Thoracic aorta (tissue), 2 donors: Measurements from ENCODE around the gene GPR17. TPM values are rescaled to one million over a fixed set of nuclear protein-coding genes. Genes with fewer than 3 reads are reported as not detected.

Source experiments
- ATAC-seq: fragments of 150-250 bp; one replicate; pipeline ENCODE4 v1.8.0; 2017; ENCODE audit warnings: low read depth; ENCODE audit not compliant: insufficient number of reproducible peaks, low FRiP score
- DNase-seq: peaks from one replicate; pipeline ENCODE4 v3.0.0-alpha.2; 2020; ENCODE audit warnings: low spot score
- H3K27ac ChIP-seq, 2 donors: fragments of 200-600 bp; sonication (generic); 1 replicate in 1 of 2; 2 replicates in 1 of 2; pipeline ENCODE4 v1.5.1; 2016; ENCODE audit warnings: mild to moderate bottlenecking in 2 of 2, moderate library complexity in 2 of 2
- H3K27me3 ChIP-seq: fragments of 200-600 bp; sonication (generic); replicated peaks from 2 replicates; pipeline ENCODE4 v1.6.0; 2016; ENCODE audit warnings: mild to moderate bottlenecking; ENCODE audit not compliant: insufficient read depth
- H3K36me3 ChIP-seq: fragments of 200-600 bp; sonication (generic); one replicate; pipeline ENCODE4 v1.5.1; 2016
- H3K4me1 ChIP-seq, 2 donors: fragments of 200-600 bp; sonication (generic); 1 replicate in 1 of 2; 2 replicates in 1 of 2; pipeline versions ENCODE4 v1.5.1 to v1.6.0; 2016; ENCODE audit warnings: low read depth in 2 of 2, mild to moderate bottlenecking in 1 of 2; ENCODE audit not compliant: control insufficient read depth in 1 of 2
- H3K4me3 ChIP-seq: fragments of 200-600 bp; sonication (generic); 2 replicates; pipeline ENCODE4 v1.5.1; 2016; ENCODE audit warnings: mild to moderate bottlenecking
- H3K9me3 ChIP-seq: fragments of 200-600 bp; sonication (generic); 2 replicates; pipeline ENCODE4 v1.5.1; 2016
- CTCF ChIP-seq: fragments of 200-600 bp; sonication (generic); IDR thresholded peaks from one replicate; pipeline ENCODE4 v1.5.1; 2019; ENCODE audit warnings: antibody characterized with exemption
- total RNA-seq, 2 donors: library from RNA; depleted of rRNA; stranded (reverse); fragments of >200 nt; gene quantifications; one replicate each; pipeline versions ENCODE4 v1.1.0 to v1.2.3, GENCODE V29; 2016

GPR17 gene
- total RNA-seq, 2 donors from 2014 or later, result not detected

- Histone ChIP-seq H3K36me3 (no peaks in the 10 kb centered on the region), H3K27me3 (no peaks in the 10 kb centered on the region), H3K27ac (no peak overlapping the region), H3K4me1 (no peaks in the 10 kb centered on the region), H3K4me3 (no peak overlapping the region), H3K9me3 (peaks cover 3% of the 10 kb centered on the region)
- no peak for TF ChIP-seq CTCF
- ATAC-seq, result no peak
- no peak for DNase-seq
These were observed 34.7 kb upstream of the GPR17 start for GRCh38 chr2:127611076-127611925.

GRCh38 chr2:127612111-127612822 is 33.7 kb upstream of the GPR17 start:
- ATAC-seq (no peak), DNase-seq (no peak)
- H3K4me3 ChIP-seq, result no peak overlapping the region
- no peak for TF ChIP-seq CTCF
- H3K27me3 ChIP-seq, result no peaks in the 10 kb centered on the region
- no peaks in the 10 kb centered on the region for H3K36me3 ChIP-seq
- no peaks in the 10 kb centered on the region for H3K4me1 ChIP-seq
- H3K27ac ChIP-seq, result no peak overlapping the region
- H3K9me3 ChIP-seq, result peaks cover 3% of the 10 kb centered on the region

- Histone ChIP-seq H3K4me3 (no peak overlapping the region), H3K27ac (no peak overlapping the region), H3K36me3 (no peaks in the 10 kb centered on the region), H3K9me3 (peaks cover 3% of the 10 kb centered on the region), H3K27me3 (no peaks in the 10 kb centered on the region), H3K4me1 (no peaks in the 10 kb centered on the region)
- ATAC-seq (no peak), DNase-seq (no peak)
- no peak for TF ChIP-seq CTCF
These were observed 31.7 kb upstream of the GPR17 start for GRCh38 chr2:127614246-127614645.

- Histone ChIP-seq H3K4me3 (no peak overlapping the region), H3K36me3 (no peaks in the 10 kb centered on the region), H3K4me1 (no peaks in the 10 kb centered on the region), H3K27ac (no peak overlapping the region), H3K9me3 (peaks cover 3% of the 10 kb centered on the region), H3K27me3 (no peaks in the 10 kb centered on the region)
- ATAC-seq, result no peak
- TF ChIP-seq CTCF, result no peak
- DNase-seq, result no peak
These were observed 31.2 kb upstream of the GPR17 start for GRCh38 chr2:127614731-127615130.

- ATAC-seq (no peak), DNase-seq (no peak)
- Histone ChIP-seq H3K27ac (no peak overlapping the region), H3K4me1 (no peaks in the 10 kb centered on the region), H3K9me3 (peaks cover 3% of the 10 kb centered on the region), H3K36me3 (no peaks in the 10 kb centered on the region), H3K27me3 (no peaks in the 10 kb centered on the region), H3K4me3 (no peak overlapping the region)
- TF ChIP-seq CTCF, result no peak
These were observed 30.3 kb upstream of the GPR17 start for GRCh38 chr2:127615511-127616166.
